Liver (tissue), 3 donors: Measurements from ENCODE around the gene PRKCH.

ENCODE experiments used
- HNF4A ChIP-seq, 2 donors: conservative IDR thresholded peaks; 2 replicates each; pipeline ENCODE4 v1.6.1; 2016; ENCODE audit warnings: antibody characterized with exemption in 2 of 2, mild to moderate bottlenecking in 2 of 2
- JUND ChIP-seq, 2 donors: IDR thresholded peaks; 2 replicates each; pipeline ENCODE4 v1.6.1; 2016; ENCODE audit warnings: antibody characterized with exemption in 2 of 2
- RAD21 ChIP-seq, 2 donors: IDR thresholded peaks; 2 replicates each; pipeline ENCODE4 v1.6.1; 2016; ENCODE audit warnings: antibody characterized with exemption in 2 of 2, mild to moderate bottlenecking in 2 of 2
- REST ChIP-seq: IDR thresholded peaks from 2 replicates; pipeline ENCODE4 v1.6.1; 2016; ENCODE audit warnings: antibody characterized with exemption, mild to moderate bottlenecking
- RXRA ChIP-seq, 2 donors: IDR thresholded peaks; 2 replicates each; pipeline ENCODE4 v1.6.1; 2017 to 2018; ENCODE audit warnings: antibody characterized with exemption in 2 of 2, mild to moderate bottlenecking in 1 of 2
- SP1 ChIP-seq: IDR thresholded peaks from 2 replicates; pipeline ENCODE4 v1.6.1; 2018; ENCODE audit warnings: antibody characterized with exemption, mild to moderate bottlenecking
- TAF1 ChIP-seq: conservative IDR thresholded peaks from 2 replicates; pipeline ENCODE4 v1.6.1; 2016; ENCODE audit warnings: antibody characterized with exemption, mild to moderate bottlenecking
- YY1 ChIP-seq: IDR thresholded peaks from 2 replicates; pipeline ENCODE4 v1.6.1; 2016; ENCODE audit warnings: antibody characterized with exemption, mild to moderate bottlenecking
- TF ChIP-seq, protein P1 (sequence below): IDR thresholded peaks from 2 replicates; pipeline ENCODE4 v1.6.1; 2016; ENCODE audit warnings: antibody characterized with exemption
- TF ChIP-seq, protein P2 (sequence below): fragments of 150-350 bp; IDR thresholded peaks from 2 replicates; pipeline ENCODE4 v1.5.1; 2017; ENCODE audit warnings: improper control_type of control experiment, low read depth, low read length; ENCODE audit not compliant: missing input control
- TF ChIP-seq, protein P3 (sequence below): IDR thresholded peaks from 2 replicates; pipeline ENCODE4 v1.6.1; 2016; ENCODE audit warnings: antibody characterized with exemption
- TF ChIP-seq, protein P4 (sequence below): IDR thresholded peaks from 2 replicates; pipeline ENCODE4 v1.6.1; 2016; ENCODE audit warnings: antibody characterized with exemption
- donor health status: healthy.
- donor health status: healthy.

DNA sequence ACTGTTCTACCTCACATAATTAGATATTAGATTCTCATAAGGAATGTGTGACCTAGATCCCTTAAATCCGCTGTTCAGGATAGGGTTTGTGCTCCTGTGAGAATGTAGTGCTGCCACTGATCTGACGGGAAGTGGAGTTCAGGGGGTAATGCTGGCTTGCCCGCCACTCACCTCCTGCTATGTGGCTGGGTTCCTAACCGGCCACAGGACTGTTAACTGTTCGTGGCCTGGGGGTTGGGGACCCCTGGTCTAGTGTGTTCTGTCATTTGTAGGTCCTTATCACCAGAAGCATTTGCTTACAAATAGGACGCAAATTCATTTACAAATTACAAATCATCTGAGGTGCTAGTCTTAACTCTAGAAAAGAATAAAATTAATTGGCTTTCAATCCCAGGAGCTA lies 23.8 kb upstream of the PRKCH start:
- TF ChIP-seq, protein P1, sequence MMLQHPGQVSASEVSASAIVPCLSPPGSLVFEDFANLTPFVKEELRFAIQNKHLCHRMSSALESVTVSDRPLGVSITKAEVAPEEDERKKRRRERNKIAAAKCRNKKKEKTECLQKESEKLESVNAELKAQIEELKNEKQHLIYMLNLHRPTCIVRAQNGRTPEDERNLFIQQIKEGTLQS = no peak
- TF ChIP-seq REST (no peak), RAD21 (IDR thresholded peaks at IDR 0.05) (no peak), JUND (IDR thresholded peaks at IDR 0.05) (no peak), YY1 (no peak), TAF1 (no peak), SP1 (no peak), HNF4A (conservative IDR thresholded peaks at IDR 0.05) (no peak), RXRA (IDR thresholded peaks at IDR 0.05) (no peak)
- TF ChIP-seq, protein P2, sequence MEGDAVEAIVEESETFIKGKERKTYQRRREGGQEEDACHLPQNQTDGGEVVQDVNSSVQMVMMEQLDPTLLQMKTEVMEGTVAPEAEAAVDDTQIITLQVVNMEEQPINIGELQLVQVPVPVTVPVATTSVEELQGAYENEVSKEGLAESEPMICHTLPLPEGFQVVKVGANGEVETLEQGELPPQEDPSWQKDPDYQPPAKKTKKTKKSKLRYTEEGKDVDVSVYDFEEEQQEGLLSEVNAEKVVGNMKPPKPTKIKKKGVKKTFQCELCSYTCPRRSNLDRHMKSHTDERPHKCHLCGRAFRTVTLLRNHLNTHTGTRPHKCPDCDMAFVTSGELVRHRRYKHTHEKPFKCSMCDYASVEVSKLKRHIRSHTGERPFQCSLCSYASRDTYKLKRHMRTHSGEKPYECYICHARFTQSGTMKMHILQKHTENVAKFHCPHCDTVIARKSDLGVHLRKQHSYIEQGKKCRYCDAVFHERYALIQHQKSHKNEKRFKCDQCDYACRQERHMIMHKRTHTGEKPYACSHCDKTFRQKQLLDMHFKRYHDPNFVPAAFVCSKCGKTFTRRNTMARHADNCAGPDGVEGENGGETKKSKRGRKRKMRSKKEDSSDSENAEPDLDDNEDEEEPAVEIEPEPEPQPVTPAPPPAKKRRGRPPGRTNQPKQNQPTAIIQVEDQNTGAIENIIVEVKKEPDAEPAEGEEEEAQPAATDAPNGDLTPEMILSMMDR = no peak
- TF ChIP-seq, protein P3, sequence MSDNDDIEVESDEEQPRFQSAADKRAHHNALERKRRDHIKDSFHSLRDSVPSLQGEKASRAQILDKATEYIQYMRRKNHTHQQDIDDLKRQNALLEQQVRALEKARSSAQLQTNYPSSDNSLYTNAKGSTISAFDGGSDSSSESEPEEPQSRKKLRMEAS = no peak
- TF ChIP-seq, protein P4, sequence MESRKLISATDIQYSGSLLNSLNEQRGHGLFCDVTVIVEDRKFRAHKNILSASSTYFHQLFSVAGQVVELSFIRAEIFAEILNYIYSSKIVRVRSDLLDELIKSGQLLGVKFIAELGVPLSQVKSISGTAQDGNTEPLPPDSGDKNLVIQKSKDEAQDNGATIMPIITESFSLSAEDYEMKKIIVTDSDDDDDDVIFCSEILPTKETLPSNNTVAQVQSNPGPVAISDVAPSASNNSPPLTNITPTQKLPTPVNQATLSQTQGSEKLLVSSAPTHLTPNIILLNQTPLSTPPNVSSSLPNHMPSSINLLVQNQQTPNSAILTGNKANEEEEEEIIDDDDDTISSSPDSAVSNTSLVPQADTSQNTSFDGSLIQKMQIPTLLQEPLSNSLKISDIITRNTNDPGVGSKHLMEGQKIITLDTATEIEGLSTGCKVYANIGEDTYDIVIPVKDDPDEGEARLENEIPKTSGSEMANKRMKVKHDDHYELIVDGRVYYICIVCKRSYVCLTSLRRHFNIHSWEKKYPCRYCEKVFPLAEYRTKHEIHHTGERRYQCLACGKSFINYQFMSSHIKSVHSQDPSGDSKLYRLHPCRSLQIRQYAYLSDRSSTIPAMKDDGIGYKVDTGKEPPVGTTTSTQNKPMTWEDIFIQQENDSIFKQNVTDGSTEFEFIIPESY = no peak
